ENCODE data around the gene C5orf58. TPM values are rescaled to one million over a fixed set of nuclear protein-coding genes. Genes with fewer than 3 reads are reported as not detected.
A peak's percentile ranks its signal among the peaks of the same experiment; 100 is the strongest.

Gene C5orf58
- total and polyA plus RNA-seq, 10 of the 15 experiments (the other 5 are each of a cell fraction or from before 2014, with no cell fraction given), result 0.13 to 0.27 (median 0.26) TPM; not detected in 7

GRCh38 chr5:170278611-170279458, 46.0 kb downstream of the C5orf58 start (continued):
- TF ChIP-seq ZNF687 (IDR thresholded peaks at IDR 0.05) (no peak), PKNOX1 (IDR thresholded peaks at IDR 0.05) (peak; percentile 47; the same call in 1 of the 2 replicates), IRF4 (IDR thresholded peaks at IDR 0.05; ENCODE audit: low read depth, low read length) (0 out of 2 replicates have a peak, but pooled peaks have one; percentile 33), ATF7 (IDR thresholded peaks at IDR 0.05; ENCODE audit: low read depth) (peak; percentile 66), IRF5 (IDR thresholded peaks at IDR 0.05; ENCODE audit: borderline replicate concordance) (no peak), FOXM1 (IDR thresholded peaks at IDR 0.05; ENCODE audit: low read depth, low read length) (no peak), IKZF2 (IDR thresholded peaks at IDR 0.05) (peak; percentile 33 to 52; a peak in 2 of 4 replicates), NR2F1 (conservative IDR thresholded peaks at IDR 0.05) (peak; percentile 75; the same call in 1 of the 2 replicates), RELB (IDR thresholded peaks at IDR 0.05; ENCODE audit: low read depth) (peak; percentile 53; the same call in 1 of the 2 replicates), CHD2 (IDR thresholded peaks at IDR 0.05; ENCODE audit: borderline replicate concordance, low read depth, low read length) (no peak), WRNIP1 (IDR thresholded peaks at IDR 0.05; ENCODE audit: borderline replicate concordance, low read depth, low read length) (no peak), CBX5 (IDR thresholded peaks at IDR 0.05; ENCODE audit: low read depth) (peak; percentile 93), SKIL (IDR thresholded peaks at IDR 0.05; ENCODE audit: low read depth, poor library complexity, severe bottlenecking) (no peak), HDGF (IDR thresholded peaks at IDR 0.05) (0 out of 2 replicates have a peak, but pooled peaks have one; percentile 84), RAD21 (IDR thresholded peaks at IDR 0.05; ENCODE audit: insufficient read depth, low read depth, low read length) (peak; percentile 27; the same call in 1 of the 2 replicates), STAT3 (IDR thresholded peaks at IDR 0.05; ENCODE audit: low read depth, low read length) (no peak), E2F4 (IDR thresholded peaks at IDR 0.05; ENCODE audit: low read depth, low read length) (no peak)

Data from GM12878 (cell line).